IMR-90 (cell line): Measurements from ENCODE around the gene NINJ2. TPM values are rescaled to one million over a fixed set of nuclear protein-coding genes. Genes with fewer than 3 reads are reported as not detected.

ENCODE experiments used
- ATAC-seq: fragments of 200-7000 bp; cut with Tn5 transposase; 2 replicates; pipeline ENCODE4 v1.9.1; 2020; ENCODE audit warnings: low read depth, mild to moderate bottlenecking, moderate library complexity
- BruUV-seq: library from RNA; stranded (reverse); fragments of 400-500 nt; replicated peaks from 2 replicates; lab custom pipeline; 2021; lab: Mats Ljungman, UMichigan
- CTCF ChIA-PET: fragments of 300-600 bp; formaldehyde crosslinking; extraction: SDS; loops from one replicate; lab custom pipeline; 2021; ENCODE audit warnings: antibody characterized with exemption; lab: Yijun Ruan, JAX
- POLR2A ChIA-PET: fragments of 300-600 bp; sonication (Branson Sonifier 250); formaldehyde crosslinking; loops from one replicate; lab custom pipeline; 2022; ENCODE audit warnings: antibody characterized with exemption; ENCODE audit not compliant: unreplicated experiment; lab: Charles Lee
- DNase-seq: peaks from one replicate; pipeline ENCODE4 v3.0.0; 2013
- H2AFZ ChIP-seq: replicated peaks from 2 replicates; pipeline ENCODE3; 2013; ENCODE audit warnings: low read length, mild to moderate bottlenecking; ENCODE audit not compliant: poor library complexity
- H2AK5ac ChIP-seq: 2 replicates; pipeline ENCODE4 v1.6.1; 2013; ENCODE audit warnings: low read depth, low read length, inconsistent platforms
- H2AK9ac ChIP-seq: replicated peaks from 2 replicates; pipeline ENCODE3; 2013; ENCODE audit warnings: mild to moderate bottlenecking, low read depth, low read length, moderate library complexity; ENCODE audit not compliant: poor library complexity
- H2BK120ac ChIP-seq: 2 replicates; pipeline ENCODE4 v1.6.1; 2013; ENCODE audit warnings: low read depth, low read length, inconsistent platforms
- H2BK15ac ChIP-seq: 3 replicates; pipeline ENCODE4 v1.6.1; 2013; ENCODE audit warnings: low read depth, low read length, inconsistent platforms
- H2BK20ac ChIP-seq: 2 replicates; pipeline ENCODE4 v1.6.1; 2013; ENCODE audit warnings: low read depth, mild to moderate bottlenecking, inconsistent platforms, low read length, moderate library complexity
- H2BK5ac ChIP-seq: 2 replicates; pipeline ENCODE4 v1.6.1; 2013; ENCODE audit warnings: mild to moderate bottlenecking, low read depth, low read length, inconsistent platforms; ENCODE audit not compliant: poor library complexity, severe bottlenecking
- H3K14ac ChIP-seq: replicated peaks from 2 replicates; pipeline ENCODE4 v1.6.1; 2013; ENCODE audit warnings: low read depth, low read length, inconsistent platforms
- H3K18ac ChIP-seq: 2 replicates; pipeline ENCODE4 v1.6.1; 2013; ENCODE audit warnings: low read depth, low read length, control low read depth
- H3K23ac ChIP-seq: 2 replicates; pipeline ENCODE4 v1.6.1; 2013; ENCODE audit warnings: low read depth, low read length, inconsistent platforms
- H3K27ac ChIP-seq: 2 replicates; pipeline ENCODE4 v1.5.1; 2013; ENCODE audit warnings: mild to moderate bottlenecking, control low read depth, low read length; ENCODE audit not compliant: insufficient read depth
- H3K27me3 ChIP-seq: 2 replicates; pipeline ENCODE4 v1.6.1; 2013; ENCODE audit warnings: low read length; ENCODE audit not compliant: control insufficient read depth, insufficient read depth
- H3K36me3 ChIP-seq: 2 replicates; pipeline ENCODE4 v1.6.1; 2013; ENCODE audit warnings: low read length, mixed read lengths; ENCODE audit not compliant: control insufficient read depth, insufficient read depth
- H3K4ac ChIP-seq: 2 replicates; pipeline ENCODE4 v1.6.1; 2013; ENCODE audit warnings: low read depth, low read length, inconsistent platforms
- H3K4me1 ChIP-seq: 2 replicates; pipeline ENCODE4 v1.6.1; 2013; ENCODE audit warnings: low read length, mixed read lengths; ENCODE audit not compliant: control insufficient read depth, insufficient read depth
- H3K4me2 ChIP-seq: 2 replicates; pipeline ENCODE4 v1.6.1; 2013; ENCODE audit warnings: low read depth, mild to moderate bottlenecking, control low read depth, low read length, moderate library complexity
- H3K4me3 ChIP-seq: 2 replicates; pipeline ENCODE4 v1.5.1; 2013; ENCODE audit warnings: low read depth, mild to moderate bottlenecking, control low read depth, low read length, moderate library complexity; ENCODE audit not compliant: insufficient read depth
- H3K56ac ChIP-seq: 2 replicates; pipeline ENCODE4 v1.6.1; 2013; ENCODE audit warnings: low read length, inconsistent platforms; ENCODE audit not compliant: insufficient read depth; ENCODE audit errors: extremely low read depth
- H3K79me1 ChIP-seq, 2 experiments: 2 replicates each; pipeline ENCODE4 v1.6.1; 2013; ENCODE audit warnings: low read length in 2 of 2, inconsistent platforms in 1 of 2, low read depth in 1 of 2
- H3K9ac ChIP-seq: 2 replicates; pipeline ENCODE4 v1.6.1; 2013; ENCODE audit warnings: low read depth, low read length, control low read depth
- H3K9me1 ChIP-seq: 2 replicates; pipeline ENCODE4 v1.6.1; 2013; ENCODE audit warnings: low read length, inconsistent platforms; ENCODE audit not compliant: insufficient read depth
- H3K9me3 ChIP-seq: 2 replicates; pipeline ENCODE4 v1.6.1; 2013; ENCODE audit warnings: low read length; ENCODE audit not compliant: control insufficient read depth, insufficient read depth
- H4K20me1 ChIP-seq: 2 replicates; pipeline ENCODE4 v1.6.1; 2013; ENCODE audit warnings: low read length, inconsistent platforms; ENCODE audit not compliant: insufficient read depth
- H4K5ac ChIP-seq: 2 replicates; pipeline ENCODE4 v1.6.1; 2013; ENCODE audit warnings: mild to moderate bottlenecking, low read depth, low read length, control low read depth
- H4K8ac ChIP-seq, 2 experiments: 2 replicates each; pipeline ENCODE4 v1.6.1; 2013; ENCODE audit warnings: low read depth in 2 of 2, low read length in 2 of 2, control low read depth in 1 of 2, inconsistent platforms in 1 of 2
- H4K91ac ChIP-seq: 2 replicates; pipeline ENCODE4 v1.6.1; 2013; ENCODE audit warnings: low read depth, low read length, inconsistent platforms; ENCODE audit not compliant: insufficient read depth
- CEBPB ChIP-seq: IDR thresholded peaks from 2 replicates; pipeline ENCODE4 v1.6.1; 2012; ENCODE audit warnings: low read depth, low read length, improper control_type of control experiment
- FOS ChIP-seq: fragments of 150-350 bp; IDR thresholded peaks from 2 replicates; pipeline ENCODE4 v1.6.1; 2016; ENCODE audit warnings: low read depth, low read length
- NFE2L2 ChIP-seq: fragments of 150-350 bp; IDR thresholded peaks from 2 replicates; pipeline ENCODE4 v1.6.1; 2016; ENCODE audit warnings: low read depth, mild to moderate bottlenecking, low read length
- POLR2A ChIP-seq: IDR thresholded peaks from 2 replicates; pipeline ENCODE4 v1.6.1; 2012; ENCODE audit warnings: mild to moderate bottlenecking, low read depth, low read length
- RAD21 ChIP-seq: IDR thresholded peaks from 2 replicates; pipeline ENCODE4 v1.6.1; 2012; ENCODE audit warnings: low read length, improper control_type of control experiment
- RCOR1 ChIP-seq: IDR thresholded peaks from 2 replicates; pipeline ENCODE4 v1.6.1; 2012; ENCODE audit warnings: mild to moderate bottlenecking, low read length, improper control_type of control experiment; ENCODE audit not compliant: insufficient replicate concordance
- RFX5 ChIP-seq: IDR thresholded peaks from 2 replicates; pipeline ENCODE4 v1.8.0; 2012; ENCODE audit warnings: low read depth, mild to moderate bottlenecking, low read length, moderate library complexity
- SMC3 ChIP-seq: fragments of 150-350 bp; IDR thresholded peaks from 2 replicates; pipeline ENCODE4 v1.6.1; 2016; ENCODE audit warnings: low read depth, mild to moderate bottlenecking, antibody characterized with exemption, low read length, moderate library complexity
- USF2 ChIP-seq: fragments of 150-350 bp; IDR thresholded peaks from 2 replicates; pipeline ENCODE4 v1.6.1; 2017; ENCODE audit warnings: mild to moderate bottlenecking, antibody characterized with exemption, low read length, low read depth
- WGBS, 2 experiments: methylation state at CpG; one replicate each; pipeline versions ENCODE4 v1.1.5 to v1.1.7; 2013; ENCODE audit warnings: missing lambda C conversion rate in 2 of 2; ENCODE audit not compliant: insufficient read length in 1 of 2; ENCODE audit errors: extremely low coverage in 2 of 2; 5-methylcytosine and 5-hydroxymethylcytosine counted together
- dilution Hi-C: fragments of 300-500 bp; cut with HindIII; formaldehyde crosslinking; loops from one replicate; pipeline ENCODE4 v1.14.3; 2018; ENCODE audit warnings: low sequenced_read_pairs; ENCODE audit not compliant: unreplicated experiment
- in situ Hi-C: fragments of 300-500 bp; cut with MboI; formaldehyde crosslinking; loops from 3 replicates; pipeline ENCODE4 v1.14.3; 2019; ENCODE audit warnings: low sequenced_read_pairs, inconsistent platforms, mixed read lengths
- intact Hi-C: fragments of 100-400 bp; cut with micrococcal nuclease; formaldehyde crosslinking; loops from 2 replicates; pipeline ENCODE4 v1.10.0; 2022
- polyA plus RNA-seq, 3 experiments: library from polyadenylated mRNA; depleted of rRNA; stranded (reverse); fragments of >200 nt; gene quantifications; 2 replicates each; pipeline ENCODE4 v1.2.3, GENCODE V29; 2012; ENCODE audit warnings: low replicate concordance in 1 of 3
- total RNA-seq: library from RNA; depleted of rRNA; stranded (reverse); fragments of >200 nt; gene quantifications from 2 replicates; pipeline ENCODE4 v1.2.3, GENCODE V29; 2012
- TF ChIP-seq, protein P1 (sequence below): conservative IDR thresholded peaks from 2 replicates; pipeline ENCODE4 v1.5.1; 2012; ENCODE audit warnings: mild to moderate bottlenecking, low read depth, low read length, improper control_type of control experiment

The NINJ2 gene
- total and polyA plus RNA-seq, 2 of the 4 experiments (the other 2 are of a cell fraction) = not detected

GRCh38 chr12:659090-659683 is 4.1 kb downstream of the NINJ2 start:
- no peak for DNase-seq
- H2BK15ac ChIP-seq = no peak overlapping the region
- H3K9ac ChIP-seq = no peak overlapping the region
- no peaks in the 10 kb centered on the region for H3K9me3 ChIP-seq
- H2BK120ac ChIP-seq = no peak overlapping the region
- H3K9me1 ChIP-seq = no peaks in the 10 kb centered on the region
- BruUV-seq = no TSS peak
- H3K36me3 ChIP-seq = no peaks in the 10 kb centered on the region
- in situ Hi-C loops = no loop called here
- H3K27me3 ChIP-seq = peaks cover 34% of the 10 kb centered on the region
- ATAC-seq = no peak
- no peak overlapping the region for H3K27ac ChIP-seq
- H3K18ac ChIP-seq = no peak overlapping the region
- POLR2A ChIA-PET = interaction anchor here (0.7 kb wide), 1 partner anchor 9 kb away, joined by 3 read pairs; no protein-coding TSS in a partner anchor
- CTCF ChIA-PET = no interaction called here
- H2AK5ac ChIP-seq = no peak overlapping the region
- H4K20me1 ChIP-seq = no peaks in the 10 kb centered on the region
- H3K56ac ChIP-seq = no peak overlapping the region
- H2BK20ac ChIP-seq = no peak overlapping the region
- no peak overlapping the region for H3K14ac ChIP-seq
- dilution Hi-C loops = no loop called here
- no peak overlapping the region for H3K4ac ChIP-seq
- H4K5ac ChIP-seq = no peak overlapping the region
- no peak overlapping the region for H3K4me3 ChIP-seq
- no peak overlapping the region for H4K8ac ChIP-seq
- H4K91ac ChIP-seq = no peak overlapping the region
- TF ChIP-seq USF2 = no peak
- no peak for TF ChIP-seq FOS
- no peak for TF ChIP-seq RAD21
- TF ChIP-seq, protein P1, sequence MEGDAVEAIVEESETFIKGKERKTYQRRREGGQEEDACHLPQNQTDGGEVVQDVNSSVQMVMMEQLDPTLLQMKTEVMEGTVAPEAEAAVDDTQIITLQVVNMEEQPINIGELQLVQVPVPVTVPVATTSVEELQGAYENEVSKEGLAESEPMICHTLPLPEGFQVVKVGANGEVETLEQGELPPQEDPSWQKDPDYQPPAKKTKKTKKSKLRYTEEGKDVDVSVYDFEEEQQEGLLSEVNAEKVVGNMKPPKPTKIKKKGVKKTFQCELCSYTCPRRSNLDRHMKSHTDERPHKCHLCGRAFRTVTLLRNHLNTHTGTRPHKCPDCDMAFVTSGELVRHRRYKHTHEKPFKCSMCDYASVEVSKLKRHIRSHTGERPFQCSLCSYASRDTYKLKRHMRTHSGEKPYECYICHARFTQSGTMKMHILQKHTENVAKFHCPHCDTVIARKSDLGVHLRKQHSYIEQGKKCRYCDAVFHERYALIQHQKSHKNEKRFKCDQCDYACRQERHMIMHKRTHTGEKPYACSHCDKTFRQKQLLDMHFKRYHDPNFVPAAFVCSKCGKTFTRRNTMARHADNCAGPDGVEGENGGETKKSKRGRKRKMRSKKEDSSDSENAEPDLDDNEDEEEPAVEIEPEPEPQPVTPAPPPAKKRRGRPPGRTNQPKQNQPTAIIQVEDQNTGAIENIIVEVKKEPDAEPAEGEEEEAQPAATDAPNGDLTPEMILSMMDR = no peak
- TF ChIP-seq SMC3 = no peak
- TF ChIP-seq NFE2L2 = no peak
- no peak for TF ChIP-seq POLR2A
- no peak for TF ChIP-seq RFX5
- no peak for TF ChIP-seq CEBPB
- no peak for TF ChIP-seq RCOR1
- no peak overlapping the region for H2AK9ac ChIP-seq
- no peak overlapping the region for H2AFZ ChIP-seq
- no peaks in the 10 kb centered on the region for H3K4me1 ChIP-seq
- no peak overlapping the region for H3K4me2 ChIP-seq
- intact Hi-C loops = no loop called here
- 20% methylated on average over 1 of the region's 5 CpGs; no CpG with 5 or more reads in 1 of the 2 experiments for WGBS, 2 experiments
- no peaks in the 10 kb centered on the region for H3K79me1 ChIP-seq
- H3K23ac ChIP-seq = no peak overlapping the region
- no peak overlapping the region for H2BK5ac ChIP-seq
